ENCODE results near the gene TMEM106C.

The TMEM106C gene

GRCh38 chr12:47997321-47997720 lies 33.9 kb downstream of the TMEM106C start:
- no peak for DNase-seq

GRCh38 chr12:47999816-48000215 lies 36.4 kb downstream of the TMEM106C start:
- no peak for DNase-seq

GRCh38 chr12:48000878-48001504 lies 37.6 kb downstream of the TMEM106C start:
- peak; percentile 53 for DNase-seq

GRCh38 chr12:48001505-48002413 lies 38.4 kb downstream of the TMEM106C start:
- DNase-seq = peak; percentile 28

GRCh38 chr12:48002414-48002730 lies 39.0 kb downstream of the TMEM106C start:
- no peak for DNase-seq

- peak; percentile 14 for DNase-seq
These were observed 39.4 kb downstream of the TMEM106C start for GRCh38 chr12:48002773-48003218.

GRCh38 chr12:48003226-48004052 lies 40.0 kb downstream of the TMEM106C start:
- no peak for DNase-seq

GRCh38 chr12:48004053-48004941 lies 40.9 kb downstream of the TMEM106C start, which contains the start of gene COL2A1:
Gene COL2A1, minus strand, starts transcription at chr12:48004476. Its CDS starts 155 bp downstream, at chr12:48004321.
- no peak for DNase-seq

GRCh38 chr12:48005001-48005749 lies 41.8 kb downstream of the TMEM106C start:
- DNase-seq = no peak

GRCh38 chr12:48005750-48006021 lies 42.3 kb downstream of the TMEM106C start:
- no peak for DNase-seq

- DNase-seq = no peak
These were observed 43.8 kb downstream of the TMEM106C start for GRCh38 chr12:48007206-48007605.

GRCh38 chr12:48008349-48008748 lies 45.0 kb downstream of the TMEM106C start:
- no peak for DNase-seq

- no peak for DNase-seq
These were observed 45.6 kb downstream of the TMEM106C start for GRCh38 chr12:48008950-48009349.

GRCh38 chr12:48009471-48009870 lies 46.1 kb downstream of the TMEM106C start:
- no peak for DNase-seq

GRCh38 chr12:48010366-48010970 lies 47.1 kb downstream of the TMEM106C start:
- no peak for DNase-seq

- no peak for DNase-seq
These were observed 48.7 kb downstream of the TMEM106C start for GRCh38 chr12:48012070-48012469.

GRCh38 chr12:48013287-48013686 lies 49.9 kb downstream of the TMEM106C start:
- DNase-seq = no peak

- no peak for DNase-seq
These were observed 51.7 kb downstream of the TMEM106C start for GRCh38 chr12:48015129-48015528.

- no peak for DNase-seq
These were observed 52.6 kb downstream of the TMEM106C start for GRCh38 chr12:48015954-48016353.

- no peak for DNase-seq
These were observed 53.1 kb downstream of the TMEM106C start for GRCh38 chr12:48016373-48017020.
